ENCODE measurements around the gene ACTL6B. TPM values are rescaled to one million over a fixed set of nuclear protein-coding genes. Genes with fewer than 3 reads are reported as not detected.
A peak's percentile ranks its signal among the peaks of the same experiment; 100 is the strongest.
"Not testable (repeated sequence)": the region's sequence is repeated elsewhere in the genome, so short reads cannot be mapped to it uniquely, and the experiment has no call there.

The ACTL6B gene
- total RNA-seq, 2 experiments from 2014 or later: not detected

DNA sequence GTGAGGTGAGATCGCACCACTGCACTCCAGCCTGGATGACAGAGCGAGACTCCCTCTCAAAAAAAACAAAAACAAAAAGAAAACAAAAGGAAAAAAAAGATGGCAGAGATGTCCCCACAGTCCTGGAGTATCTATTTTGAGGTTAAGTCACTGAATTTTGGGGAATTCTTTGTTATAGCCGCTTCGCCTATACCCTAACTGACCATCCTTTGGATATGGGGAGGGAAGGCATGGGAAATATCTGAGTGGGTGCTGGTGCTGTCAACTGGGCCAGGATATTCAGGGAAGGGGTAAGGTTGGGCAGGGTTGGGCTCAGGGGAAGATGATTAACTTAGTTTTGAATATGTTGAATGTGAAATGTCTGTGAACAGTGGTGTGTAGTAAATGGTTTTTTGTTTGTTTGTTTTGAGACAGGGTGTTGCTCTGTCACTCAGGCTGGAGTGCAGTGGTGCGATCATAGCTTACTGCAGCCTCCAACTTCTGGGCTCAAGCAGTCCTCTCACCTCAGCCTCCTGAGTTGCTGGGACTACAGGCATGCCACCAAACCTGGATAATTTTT is 9.0 kb upstream of the ACTL6B start:
- DNase-seq (no peak), ATAC-seq (no peak)
- no peak for TF ChIP-seq CTCF (IDR thresholded peaks at IDR 0.05)
- no peaks in the 10 kb centered on the region for H3K27me3 Mint-ChIP-seq
- no peaks in the 10 kb centered on the region for H3K4me1 Mint-ChIP-seq (ENCODE audit: low read depth)
- intact Hi-C loops (cut with micrococcal nuclease): no loop called here
- CTCF ChIA-PET: no interaction called here
- no peaks in the 10 kb centered on the region for H3K9me3 Mint-ChIP-seq
- POLR2A ChIA-PET: interaction anchor here (1.3 kb wide), 1 partner anchor 25 kb away, joined by 3 read pairs; no protein-coding TSS in a partner anchor
- H3K36me3 Mint-ChIP-seq (ENCODE audit: low read depth): no peaks in the 10 kb centered on the region
- no peak overlapping the region for H3K4me3 Mint-ChIP-seq
- H3K27ac Mint-ChIP-seq: no peak overlapping the region

- CTCF ChIA-PET: interaction anchor here (0.9 kb wide), 1 partner anchor 28 kb away, joined by 3 read pairs; no protein-coding TSS in a partner anchor
These were observed 6.0 kb upstream of the ACTL6B start for GRCh38 chr7:100662194-100662776.

DNA sequence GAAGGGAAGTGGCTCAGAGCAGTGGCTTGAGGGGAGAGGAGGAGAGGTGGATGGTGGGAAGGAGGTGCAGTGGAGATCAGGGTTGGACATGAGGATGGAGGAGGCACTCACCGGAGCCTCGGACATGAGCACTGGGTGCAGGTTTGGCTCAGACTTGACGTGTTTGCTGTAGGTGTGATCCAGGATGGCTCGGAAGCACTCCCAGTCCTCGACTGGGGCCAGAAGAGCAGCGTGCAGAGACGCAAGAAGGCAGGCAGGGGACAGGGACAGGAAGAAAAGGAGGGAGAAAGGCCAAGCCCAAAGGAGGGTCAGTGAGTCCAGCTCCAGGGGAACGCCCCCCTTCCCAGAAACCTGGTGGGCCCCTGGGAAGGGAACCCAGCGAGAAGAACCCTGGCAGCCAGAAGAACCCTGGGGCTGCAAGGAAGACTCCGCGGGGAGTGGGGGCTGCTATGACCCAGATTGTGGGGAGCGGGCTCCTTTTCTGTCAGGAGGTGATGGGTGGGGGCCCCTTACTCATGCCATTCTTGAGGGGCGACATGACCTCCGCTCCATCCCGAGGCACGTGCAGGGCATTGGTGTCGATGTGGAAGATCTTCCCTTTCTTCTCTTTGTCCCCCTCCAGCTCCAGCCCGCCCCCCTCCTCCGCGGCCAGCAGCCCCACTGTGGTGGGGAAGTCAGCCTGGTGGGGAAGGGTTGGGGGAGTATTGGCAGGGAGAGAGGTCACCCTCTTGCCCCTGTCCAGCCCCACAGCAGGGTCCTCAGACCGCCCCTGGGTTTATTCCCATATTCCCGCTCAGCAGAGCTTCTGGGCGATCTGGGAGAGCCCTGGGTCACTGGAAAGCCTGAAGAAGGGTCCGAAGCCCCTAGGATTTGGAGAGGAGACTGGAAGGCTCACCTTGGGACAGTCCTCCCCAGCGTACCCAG is 1.1 kb downstream of the ACTL6B start:
- intact Hi-C loops (cut with micrococcal nuclease): no loop called here
- H3K27ac Mint-ChIP-seq: no peak overlapping the region

More at GRCh38 chr7:100662194-100662776, 6.0 kb upstream of the ACTL6B start:
- DNase-seq; intact Hi-C loops (cut with micrococcal nuclease); H3K4me1 Mint-ChIP-seq (ENCODE audit: low read depth); H3K9me3 Mint-ChIP-seq; ATAC-seq; POLR2A ChIA-PET; H3K4me3 Mint-ChIP-seq; H3K36me3 Mint-ChIP-seq (ENCODE audit: low read depth); H3K27ac Mint-ChIP-seq; H3K27me3 Mint-ChIP-seq: not testable (repeated sequence)

GRCh38 chr7:100649826-100650565 is 6.3 kb downstream of the ACTL6B start:
- Mint-ChIP-seq H3K4me1 (ENCODE audit: low read depth) (peaks cover 4% of the 10 kb centered on the region), H3K27me3 (peaks cover 16% of the 10 kb centered on the region), H3K27ac (no peak overlapping the region), H3K36me3 (ENCODE audit: low read depth) (no peaks in the 10 kb centered on the region), H3K9me3 (no peaks in the 10 kb centered on the region), H3K4me3 (no peak overlapping the region)
- no peak for ATAC-seq
- ChIA-PET POLR2A (no interaction called here), CTCF (interaction anchor here (1.0 to 1.4 kb wide), 2 partner anchors 16 to 56 kb away, joined by 3 to 4 read pairs; partner anchors contain the start of gene POP7)
- DNase-seq: no peak
- TF ChIP-seq CTCF (IDR thresholded peaks at IDR 0.05): no peak
- intact Hi-C loops (cut with micrococcal nuclease): no loop called here

More for the DNA sequence above, 1.1 kb downstream of the ACTL6B start:
- Mint-ChIP-seq H3K27me3 (peaks cover 28% of the 10 kb centered on the region), H3K36me3 (ENCODE audit: low read depth) (no peaks in the 10 kb centered on the region), H3K4me1 (ENCODE audit: low read depth) (peaks cover 4% of the 10 kb centered on the region), H3K4me3 (no peak overlapping the region), H3K9me3 (no peaks in the 10 kb centered on the region)
- ChIA-PET CTCF (no interaction called here), POLR2A (interaction anchor here (1.3 kb wide), 1 partner anchor 8 kb away, joined by 4 read pairs; no protein-coding TSS in a partner anchor)
- DNase-seq (no peak), ATAC-seq (no peak)
- TF ChIP-seq CTCF (IDR thresholded peaks at IDR 0.05): no peak

GRCh38 chr7:100642534-100642907 is 13.7 kb downstream of the ACTL6B start:
- peaks cover 1% of the 10 kb centered on the region for H3K27me3 Mint-ChIP-seq
- H3K9me3 Mint-ChIP-seq: no peaks in the 10 kb centered on the region
- TF ChIP-seq CTCF (IDR thresholded peaks at IDR 0.05): no peak
- intact Hi-C loops (cut with micrococcal nuclease): no loop called here
- DNase-seq: peak; percentile 59
- H3K4me3 Mint-ChIP-seq: no peak overlapping the region
- POLR2A ChIA-PET: no interaction called here
- H3K36me3 Mint-ChIP-seq (ENCODE audit: low read depth): no peaks in the 10 kb centered on the region
- H3K4me1 Mint-ChIP-seq (ENCODE audit: low read depth): no peaks in the 10 kb centered on the region
- peak; percentile 79 for ATAC-seq
- no peak overlapping the region for H3K27ac Mint-ChIP-seq
- CTCF ChIA-PET: interaction anchor here (1.1 kb wide), 1 partner anchor 54 kb away, joined by 3 read pairs; no protein-coding TSS in a partner anchor

All from activated CD8-positive, alpha-beta T cell treated with anti-CD3 and anti-CD28 coated beads for 36 hours (primary cell).